Smooth muscle cell (in vitro differentiated cells): ENCODE data around the gene IFIT1B. TPM values are rescaled to one million over a fixed set of nuclear protein-coding genes. Genes with fewer than 3 reads are reported as not detected.

Experiments used
- DNase-seq: peaks from one replicate; lab custom pipeline; 2025; ENCODE audit not compliant: unreplicated experiment; lab: John Stamatoyannopoulos, UW
- H2AFZ ChIP-seq: fragments of 200-600 bp; sonication (generic); 2 replicates; pipeline ENCODE4 v1.6.0; 2016; ENCODE audit warnings: antibody characterized with exemption, low read depth, mild to moderate bottlenecking
- H3F3A ChIP-seq: fragments of 200-600 bp; sonication (generic); 2 replicates; pipeline ENCODE4 v1.6.0; 2017; ENCODE audit warnings: antibody characterized with exemption, low read depth
- H3K27ac ChIP-seq: fragments of 200-600 bp; sonication (generic); 2 replicates; pipeline ENCODE4 v1.5.1; 2016; ENCODE audit warnings: low read depth, mild to moderate bottlenecking
- H3K27me3 ChIP-seq: fragments of 200-600 bp; sonication (generic); 2 replicates; pipeline ENCODE4 v1.6.1; 2016; ENCODE audit warnings: low read depth, mild to moderate bottlenecking
- H3K36me3 ChIP-seq: fragments of 200-600 bp; sonication (generic); 2 replicates; pipeline ENCODE4 v1.5.1; 2016; ENCODE audit warnings: low read depth
- H3K4me1 ChIP-seq: fragments of 200-600 bp; sonication (generic); 2 replicates; pipeline ENCODE4 v1.5.1; 2016; ENCODE audit warnings: low read depth
- H3K4me2 ChIP-seq: fragments of 200-600 bp; sonication (generic); 2 replicates; pipeline ENCODE4 v1.6.0; 2016; ENCODE audit warnings: mild to moderate bottlenecking
- H3K4me3 ChIP-seq: fragments of 200-600 bp; sonication (generic); 2 replicates; pipeline ENCODE4 v1.5.1; 2016; ENCODE audit warnings: mild to moderate bottlenecking
- H3K79me2 ChIP-seq: fragments of 200-600 bp; sonication (generic); 2 replicates; pipeline ENCODE4 v1.6.0; 2016; ENCODE audit warnings: low read depth, mild to moderate bottlenecking
- H3K9ac ChIP-seq: fragments of 200-600 bp; sonication (generic); 2 replicates; pipeline ENCODE4 v1.6.0; 2016; ENCODE audit warnings: low read depth
- H3K9me3 ChIP-seq: fragments of 200-600 bp; sonication (generic); replicated peaks from 2 replicates; pipeline ENCODE4 v1.5.1; 2016; ENCODE audit warnings: low read depth
- H4K20me1 ChIP-seq: fragments of 200-600 bp; sonication (generic); 2 replicates; pipeline ENCODE4 v1.6.0; 2016; ENCODE audit warnings: low read depth
- CTCF ChIP-seq: fragments of 200-600 bp; sonication (generic); IDR thresholded peaks from 2 replicates; pipeline ENCODE4 v1.5.1; 2017; ENCODE audit warnings: borderline replicate concordance, mild to moderate bottlenecking, antibody characterized with exemption; ENCODE audit not compliant: insufficient read depth, poor library complexity, severe bottlenecking
- WGBS: methylation state at CpG from one replicate; pipeline ENCODE4 v1.1.7; 2016; ENCODE audit warnings: low lambda C conversion rate; 5-methylcytosine and 5-hydroxymethylcytosine counted together
- polyA plus RNA-seq: library from polyadenylated mRNA; unstranded; fragments of >200 nt; fragmentation: Nextera tagmentation; extraction: Ambion mirVana; gene quantifications from 2 replicates; pipeline ENCODE4 v1.2.1, GENCODE V29; 2016
- total RNA-seq: library from RNA; depleted of rRNA; stranded (reverse); fragments of >200 nt; gene quantifications from 2 replicates; pipeline ENCODE4 v1.2.3, GENCODE V29; 2014

IFIT1B gene
- total and polyA plus RNA-seq, 2 experiments from 2014 or later = not detected

GRCh38 chr10:89332123-89332633 is 45.7 kb upstream of the IFIT1B start:
- no peak for DNase-seq
- Histone ChIP-seq H3K27ac (peak overlapping the region; percentile 88), H3K4me2 (peak overlapping the region; percentile 79), H3K9me3 (no peaks in the 10 kb centered on the region), H3K4me1 (peaks cover 24% of the 10 kb centered on the region), H2AFZ (peak overlapping the region; percentile 79), H3K27me3 (no peaks in the 10 kb centered on the region), H4K20me1 (no peaks in the 10 kb centered on the region), H3K9ac (peak overlapping the region; percentile 54), H3K79me2 (no peaks in the 10 kb centered on the region), H3K36me3 (no peaks in the 10 kb centered on the region), H3F3A (peaks cover 34% of the 10 kb centered on the region), H3K4me3 (peak overlapping the region; percentile 37)
- WGBS = 32% methylated on average over 5 of the region's 5 CpGs
- no peak for TF ChIP-seq CTCF

- Histone ChIP-seq H3K27me3 (no peaks in the 10 kb centered on the region), H3K9me3 (no peaks in the 10 kb centered on the region), H3K9ac (no peak overlapping the region), H3K4me3 (no peak overlapping the region), H3K27ac (no peak overlapping the region), H3K79me2 (no peaks in the 10 kb centered on the region), H2AFZ (no peak overlapping the region), H3F3A (peaks cover 18% of the 10 kb centered on the region), H3K36me3 (no peaks in the 10 kb centered on the region), H3K4me1 (peaks cover 24% of the 10 kb centered on the region), H4K20me1 (no peaks in the 10 kb centered on the region), H3K4me2 (no peak overlapping the region)
- WGBS = 89% methylated on average over 3 of the region's 3 CpGs
- TF ChIP-seq CTCF = no peak
- DNase-seq = no peak
These were observed 42.6 kb upstream of the IFIT1B start for GRCh38 chr10:89335226-89335625.

- Histone ChIP-seq H2AFZ (no peak overlapping the region), H3K9ac (no peak overlapping the region), H3K9me3 (no peaks in the 10 kb centered on the region), H3K27me3 (no peaks in the 10 kb centered on the region), H3K36me3 (no peaks in the 10 kb centered on the region), H3K4me1 (peaks cover 24% of the 10 kb centered on the region), H4K20me1 (no peaks in the 10 kb centered on the region), H3F3A (peaks cover 18% of the 10 kb centered on the region), H3K4me3 (no peak overlapping the region), H3K79me2 (no peaks in the 10 kb centered on the region), H3K4me2 (no peak overlapping the region), H3K27ac (no peak overlapping the region)
- 91% methylated on average over 3 of the region's 3 CpGs for WGBS
- no peak for DNase-seq
- TF ChIP-seq CTCF = no peak
These were observed 41.6 kb upstream of the IFIT1B start for GRCh38 chr10:89336241-89336640.

GRCh38 chr10:89337484-89337883 is 40.4 kb upstream of the IFIT1B start:
- Histone ChIP-seq H3K4me1 (peaks cover 18% of the 10 kb centered on the region), H2AFZ (no peak overlapping the region), H3K27ac (no peak overlapping the region), H3K4me2 (no peak overlapping the region), H3K9ac (no peak overlapping the region), H4K20me1 (no peaks in the 10 kb centered on the region), H3K9me3 (no peaks in the 10 kb centered on the region), H3K79me2 (no peaks in the 10 kb centered on the region), H3K36me3 (no peaks in the 10 kb centered on the region), H3F3A (peaks cover 12% of the 10 kb centered on the region), H3K27me3 (no peaks in the 10 kb centered on the region), H3K4me3 (no peak overlapping the region)
- no peak for TF ChIP-seq CTCF
- 63% methylated on average over 6 of the region's 6 CpGs for WGBS
- DNase-seq = no peak
